Neural cell (in vitro differentiated cells): ENCODE data around the gene TAOK1. TPM values are rescaled to one million over a fixed set of nuclear protein-coding genes. Genes with fewer than 3 reads are reported as not detected.

Experiments
- H2AFZ ChIP-seq: fragments of 200-600, 300-800 bp; sonication (generic), shearing (Covaris generic); 2 replicates; pipeline ENCODE4 v1.6.0; 2014; ENCODE audit warnings: low read depth, mild to moderate bottlenecking, antibody characterized with exemption, low read length, moderate library complexity
- H3F3A ChIP-seq: fragments of 200-600 bp; shearing (Covaris generic); 2 replicates; pipeline ENCODE4 v1.6.1; 2016; ENCODE audit warnings: mild to moderate bottlenecking, moderate library complexity, mixed read lengths, antibody characterized with exemption, low read length; ENCODE audit not compliant: insufficient read depth, poor library complexity, severe bottlenecking
- H3K27ac ChIP-seq: fragments of 200-600, 300-800 bp; sonication (generic), shearing (Covaris generic); 2 replicates; pipeline ENCODE4 v1.5.1; 2014; ENCODE audit warnings: mild to moderate bottlenecking, low read length, moderate library complexity
- H3K27me3 ChIP-seq: fragments of 300-800, 200-600 bp; sonication (generic), shearing (Covaris generic); 2 replicates; pipeline ENCODE4 v1.6.0; 2014; ENCODE audit warnings: mild to moderate bottlenecking, low read depth, low read length, moderate library complexity; ENCODE audit not compliant: insufficient read depth
- H3K36me3 ChIP-seq: fragments of 300-800, 200-600 bp; sonication (generic), shearing (Covaris generic); 2 replicates; pipeline ENCODE4 v1.5.1; 2014; ENCODE audit warnings: mild to moderate bottlenecking, antibody characterized with exemption, low read length, moderate library complexity; ENCODE audit not compliant: insufficient read depth
- H3K4me2 ChIP-seq: fragments of 300-800, 200-600 bp; sonication (generic), shearing (Covaris generic); 2 replicates; pipeline ENCODE4 v1.6.0; 2014; ENCODE audit warnings: mild to moderate bottlenecking, low read length
- H3K4me3 ChIP-seq: fragments of 300-800, 200-600 bp; sonication (generic), shearing (Covaris generic); 2 replicates; pipeline ENCODE4 v1.5.1; 2014; ENCODE audit warnings: mild to moderate bottlenecking, low read length, moderate library complexity
- H3K79me2 ChIP-seq: fragments of 200-600 bp; shearing (Covaris generic); replicated peaks from 2 replicates; pipeline ENCODE4 v1.6.0; 2014; ENCODE audit warnings: mild to moderate bottlenecking, low read length, moderate library complexity; ENCODE audit not compliant: insufficient read depth
- H3K9ac ChIP-seq: fragments of 300-800, 200-600 bp; sonication (generic), shearing (Covaris generic); 2 replicates; pipeline ENCODE4 v1.6.1; 2016; ENCODE audit warnings: mild to moderate bottlenecking, low read length, mixed read lengths
- H3K9me2 ChIP-seq: fragments of 200-600 bp; shearing (Covaris generic); 2 replicates; pipeline ENCODE4 v1.6.1; 2016; ENCODE audit warnings: mild to moderate bottlenecking, low read length, mixed read lengths; ENCODE audit not compliant: insufficient read depth
- H3K9me3 ChIP-seq: fragments of 200-600, 300-800 bp; sonication (generic), shearing (Covaris generic); 2 replicates; pipeline ENCODE4 v1.6.1; 2016; ENCODE audit warnings: mild to moderate bottlenecking, mixed run types, low read length, moderate library complexity, mixed read lengths
- H4K20me1 ChIP-seq: fragments of 200-600 bp; shearing (Covaris generic); 2 replicates; pipeline ENCODE4 v1.6.1; 2016; ENCODE audit warnings: mild to moderate bottlenecking, mixed run types; ENCODE audit not compliant: insufficient read depth
- CTCF ChIP-seq: fragments of 450-650 bp; IDR thresholded peaks from 2 replicates; pipeline ENCODE4 v1.5.1; 2014; ENCODE audit warnings: antibody characterized with exemption, mild to moderate bottlenecking, moderate library complexity; ENCODE audit not compliant: poor library complexity, severe bottlenecking
- EP300 ChIP-seq: fragments of 450-650 bp; conservative IDR thresholded peaks from 2 replicates; pipeline ENCODE4 v1.6.1; 2014; ENCODE audit warnings: antibody characterized with exemption, mild to moderate bottlenecking, moderate library complexity; ENCODE audit not compliant: poor library complexity, severe bottlenecking
- EZH2 ChIP-seq: fragments of 200-600, 300-800 bp; shearing (Covaris generic), sonication (generic); IDR thresholded peaks from 2 replicates; pipeline ENCODE4 v1.6.1; 2014; ENCODE audit warnings: antibody characterized with exemption, low read length, borderline replicate concordance, mild to moderate bottlenecking; ENCODE audit not compliant: insufficient read depth, poor library complexity, severe bottlenecking
- MXI1 ChIP-seq: fragments of 450-650 bp; conservative IDR thresholded peaks from 2 replicates; pipeline ENCODE4 v1.6.1; 2014; ENCODE audit warnings: antibody characterized with exemption, mild to moderate bottlenecking; ENCODE audit not compliant: poor library complexity, severe bottlenecking
- POLR2AphosphoS5 ChIP-seq: IDR thresholded peaks from 2 replicates; pipeline ENCODE4 v1.6.1; 2012
- RAD21 ChIP-seq: fragments of 450-650 bp; conservative IDR thresholded peaks from 2 replicates; pipeline ENCODE4 v1.6.1; 2014; ENCODE audit warnings: antibody characterized with exemption, mild to moderate bottlenecking, moderate library complexity
- REST ChIP-seq: IDR thresholded peaks from 2 replicates; pipeline ENCODE4 v1.6.1; 2012; ENCODE audit warnings: borderline replicate concordance
- SMC3 ChIP-seq: fragments of 450-650 bp; conservative IDR thresholded peaks from 2 replicates; pipeline ENCODE4 v1.6.1; 2014; ENCODE audit warnings: antibody characterized with exemption, mild to moderate bottlenecking, moderate library complexity; ENCODE audit not compliant: poor library complexity
- TAF1 ChIP-seq: IDR thresholded peaks from 2 replicates; pipeline ENCODE4 v1.6.1; 2012; ENCODE audit warnings: low read depth
- polyA plus RNA-seq: library from polyadenylated mRNA; depleted of rRNA; stranded (reverse); fragments of >200 nt; gene quantifications from 2 replicates; pipeline ENCODE4 v1.2.3, GENCODE V29; 2014

Gene TAOK1
- polyA plus RNA-seq, 1 donor from 2014 or later = 53.2 TPM

GRCh38 chr17:29451121-29451742, 61.1 kb downstream of the TAOK1 start:
- H3K27me3 ChIP-seq = no peaks in the 10 kb centered on the region
- H3K36me3 ChIP-seq = peaks cover 19% of the 10 kb centered on the region
- H3K9me3 ChIP-seq = peaks cover 9% of the 10 kb centered on the region
- peaks cover 11% of the 10 kb centered on the region for H3F3A ChIP-seq
- no peak overlapping the region for H3K9ac ChIP-seq
- peaks cover 64% of the 10 kb centered on the region for H3K79me2 ChIP-seq
- TF ChIP-seq POLR2AphosphoS5 (peak; percentile 35), RAD21 (no peak), REST (no peak), EP300 (peak; percentile 27), TAF1 (no peak)
- H3K9me2 ChIP-seq = no peaks in the 10 kb centered on the region
- H4K20me1 ChIP-seq = peaks cover 12% of the 10 kb centered on the region
- H2AFZ ChIP-seq = no peak overlapping the region
- H3K4me2 ChIP-seq = peak overlapping the region; percentile 46
- peak overlapping the region; percentile 57 for H3K27ac ChIP-seq
- peak overlapping the region; percentile 40 for H3K4me3 ChIP-seq

GRCh38 chr17:29458066-29458465, 67.9 kb downstream of the TAOK1 start:
- H3K36me3 ChIP-seq = peaks cover 12% of the 10 kb centered on the region
- H3K9ac ChIP-seq = no peak overlapping the region
- no peaks in the 10 kb centered on the region for H3K9me2 ChIP-seq
- peaks cover 9% of the 10 kb centered on the region for H3K9me3 ChIP-seq
- H4K20me1 ChIP-seq = no peaks in the 10 kb centered on the region
- no peak overlapping the region for H3K4me2 ChIP-seq
- H3K4me3 ChIP-seq = no peak overlapping the region
- H3F3A ChIP-seq = peaks cover 7% of the 10 kb centered on the region
- peaks cover 71% of the 10 kb centered on the region for H3K79me2 ChIP-seq
- no peaks in the 10 kb centered on the region for H3K27me3 ChIP-seq
- no peak overlapping the region for H2AFZ ChIP-seq
- no peak overlapping the region for H3K27ac ChIP-seq
- TF ChIP-seq TAF1 (no peak), EP300 (no peak), CTCF (no peak), REST (no peak), RAD21 (no peak), MXI1 (no peak), EZH2 (no peak), SMC3 (no peak), POLR2AphosphoS5 (no peak)
